ENCODE data around the gene GLTPD2.

The GLTPD2 gene

GRCh38 chr17:4768298-4768697 is 20.5 kb upstream of the GLTPD2 start:
- H3K4me3 ChIP-seq (ENCODE audit: low read depth, low read length), result no peak overlapping the region
- no peak for DNase-seq (ENCODE audit: low read depth)
- TF ChIP-seq CTCF (IDR thresholded peaks at IDR 0.05; ENCODE audit: control insufficient read depth, extremely low read depth, insufficient read depth), result no peak

GRCh38 chr17:4769628-4770027 is 19.1 kb upstream of the GLTPD2 start:
- no peak for TF ChIP-seq CTCF (IDR thresholded peaks at IDR 0.05; ENCODE audit: control insufficient read depth, extremely low read depth, insufficient read depth)
- no peak overlapping the region for H3K4me3 ChIP-seq (ENCODE audit: low read depth, low read length)
- DNase-seq (ENCODE audit: low read depth), result no peak

- no peak for DNase-seq (ENCODE audit: low read depth)
- no peak for TF ChIP-seq CTCF (IDR thresholded peaks at IDR 0.05; ENCODE audit: control insufficient read depth, extremely low read depth, insufficient read depth)
- no peak within 1 kb of the TSS for H3K4me3 ChIP-seq (ENCODE audit: low read depth, low read length)
Observed at GRCh38 chr17:4771519-4772234, 17.1 kb upstream of the GLTPD2 start, which contains the start of gene TM4SF5. Gene TM4SF5 (plus strand): TSS chr17:4771886. CDS start chr17:4771923, 37 bp downstream.

GRCh38 chr17:4772235-4772613 is 16.5 kb upstream of the GLTPD2 start:
- no peak for TF ChIP-seq CTCF (IDR thresholded peaks at IDR 0.05; ENCODE audit: control insufficient read depth, extremely low read depth, insufficient read depth)
- no peak for DNase-seq (ENCODE audit: low read depth)

GRCh38 chr17:4777969-4778760 is 10.6 kb upstream of the GLTPD2 start:
- H3K4me3 ChIP-seq (ENCODE audit: low read depth, low read length), result no peak overlapping the region
- no peak for DNase-seq (ENCODE audit: low read depth)
- TF ChIP-seq CTCF (IDR thresholded peaks at IDR 0.05; ENCODE audit: control insufficient read depth, extremely low read depth, insufficient read depth), result no peak

More at GRCh38 chr17:4772235-4772613, 16.5 kb upstream of the GLTPD2 start:
- H3K4me3 ChIP-seq (ENCODE audit: low read depth, low read length), result no peak overlapping the region

- TF ChIP-seq CTCF (IDR thresholded peaks at IDR 0.05; ENCODE audit: control insufficient read depth, extremely low read depth, insufficient read depth), result no peak
- no peak overlapping the region for H3K4me3 ChIP-seq (ENCODE audit: low read depth, low read length)
- DNase-seq (ENCODE audit: low read depth), result no peak
Observed at GRCh38 chr17:4780325-4780955, 8.3 kb upstream of the GLTPD2 start.

Measured in LNCaP clone FGC (cell line).